H1 (cell line): ENCODE measurements around the gene TTC13.

Experiments
- CEBPB ChIP-seq: IDR thresholded peaks from 2 replicates; pipeline ENCODE4 v1.6.1; 2012; ENCODE audit warnings: low read depth, low read length
- PHF8 ChIP-seq: fragments of 200-600 bp; sonication (generic); conservative IDR thresholded peaks from 2 replicates; pipeline ENCODE4 v1.7.1; 2012; ENCODE audit warnings: low read depth, mild to moderate bottlenecking, inconsistent platforms, low read length, moderate library complexity
- RAD21 ChIP-seq, 2 experiments: IDR thresholded peaks in 1 of 2; conservative IDR thresholded peaks in 1 of 2; 2 replicates each; pipeline ENCODE4 v1.6.1; 2011; ENCODE audit warnings: low read depth in 2 of 2, low read length in 2 of 2, improper control_type of control experiment in 1 of 2, inconsistent platforms in 1 of 2, mild to moderate bottlenecking in 1 of 2, moderate library complexity in 1 of 2
- TF ChIP-seq, protein P1 (sequence below), 3 experiments: IDR thresholded peaks; 1 replicate in 2 of 3; 2 replicates in 1 of 3; pipeline versions ENCODE4 v1.5.1 to v1.6.1; 2011; ENCODE audit warnings: low read length in 3 of 3, mild to moderate bottlenecking in 3 of 3, inconsistent platforms in 2 of 3, low read depth in 1 of 3, moderate library complexity in 1 of 3; ENCODE audit not compliant: insufficient read depth in 1 of 3; ENCODE audit errors: control extremely low read depth in 1 of 3

- TF ChIP-seq RAD21 (IDR thresholded peaks at IDR 0.05 in 1 of 2, conservative IDR thresholded peaks at IDR 0.05 in 1 of 2; ENCODE audit: low read depth in 2 of 2, low read length in 2 of 2) (no peak), PHF8 (no peak), CEBPB (no peak)
- TF ChIP-seq, protein P1, sequence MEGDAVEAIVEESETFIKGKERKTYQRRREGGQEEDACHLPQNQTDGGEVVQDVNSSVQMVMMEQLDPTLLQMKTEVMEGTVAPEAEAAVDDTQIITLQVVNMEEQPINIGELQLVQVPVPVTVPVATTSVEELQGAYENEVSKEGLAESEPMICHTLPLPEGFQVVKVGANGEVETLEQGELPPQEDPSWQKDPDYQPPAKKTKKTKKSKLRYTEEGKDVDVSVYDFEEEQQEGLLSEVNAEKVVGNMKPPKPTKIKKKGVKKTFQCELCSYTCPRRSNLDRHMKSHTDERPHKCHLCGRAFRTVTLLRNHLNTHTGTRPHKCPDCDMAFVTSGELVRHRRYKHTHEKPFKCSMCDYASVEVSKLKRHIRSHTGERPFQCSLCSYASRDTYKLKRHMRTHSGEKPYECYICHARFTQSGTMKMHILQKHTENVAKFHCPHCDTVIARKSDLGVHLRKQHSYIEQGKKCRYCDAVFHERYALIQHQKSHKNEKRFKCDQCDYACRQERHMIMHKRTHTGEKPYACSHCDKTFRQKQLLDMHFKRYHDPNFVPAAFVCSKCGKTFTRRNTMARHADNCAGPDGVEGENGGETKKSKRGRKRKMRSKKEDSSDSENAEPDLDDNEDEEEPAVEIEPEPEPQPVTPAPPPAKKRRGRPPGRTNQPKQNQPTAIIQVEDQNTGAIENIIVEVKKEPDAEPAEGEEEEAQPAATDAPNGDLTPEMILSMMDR (IDR thresholded peaks at IDR 0.05; ENCODE audit: control extremely low read depth in 1 of 3, insufficient read depth in 1 of 3, low read depth in 1 of 3, low read length in 3 of 3) = no peak
These were observed 80.5 kb downstream of the TTC13 start for GRCh38 chr1:230898144-230898543.
